HG03039 (cell line): ENCODE data around the gene ZNRD2.

ENCODE experiments used
- ATAC-seq: cut with Tn5 transposase; IDR thresholded peaks from one replicate; pipeline ENCODE4 v1.9.1; 2021; ENCODE audit warnings: mild to moderate bottlenecking, moderate library complexity; ENCODE audit not compliant: unreplicated experiment

ZNRD2 gene

GRCh38 chr11:65621460-65621859 lies 51.2 kb downstream of the ZNRD2 start:
- no peak for ATAC-seq
